PC-3 (cell line): ENCODE measurements around the gene KRTAP5-4. TPM values are rescaled to one million over a fixed set of nuclear protein-coding genes. Genes with fewer than 3 reads are reported as not detected.

Source experiments
- ATAC-seq: fragments of 200-7000 bp; cut with Tn5 transposase; 2 replicates; pipeline ENCODE4 v1.9.1; 2020; ENCODE audit warnings: mild to moderate bottlenecking, moderate library complexity
- BruUV-seq: library from RNA; stranded (reverse); fragments of 400-500 nt; replicated peaks from 2 replicates; lab custom pipeline; 2021; lab: Mats Ljungman, UMichigan
- CTCF ChIA-PET: fragments of 300-600 bp; sonication (Branson Sonifier 250); formaldehyde crosslinking; loops from one replicate; lab custom pipeline; 2022; ENCODE audit warnings: antibody characterized with exemption; lab: Charles Lee
- POLR2A ChIA-PET: fragments of 300-600 bp; sonication (Branson Sonifier 250); formaldehyde crosslinking; loops from one replicate; lab custom pipeline; 2022; ENCODE audit warnings: antibody characterized with exemption; ENCODE audit not compliant: unreplicated experiment; lab: Charles Lee
- DNase-seq: peaks from one replicate; pipeline ENCODE4 v3.0.0-alpha.2; 2015
- H2AFZ ChIP-seq: fragments of 300-600 bp; sonication (generic); 2 replicates; pipeline ENCODE4 v1.6.0; 2016; ENCODE audit warnings: antibody characterized with exemption, low read length
- H3F3A ChIP-seq: fragments of 300-600 bp; sonication (generic); one replicate; pipeline ENCODE4 v1.6.0; 2017; ENCODE audit warnings: antibody characterized with exemption, low read length, control low read depth, mild to moderate bottlenecking; ENCODE audit not compliant: unreplicated experiment
- H3K27ac ChIP-seq: fragments of 300-600 bp; sonication (generic); 2 replicates; pipeline ENCODE4 v1.5.1; 2016; ENCODE audit warnings: mild to moderate bottlenecking, low read length
- H3K27me3 ChIP-seq: fragments of 300-600 bp; sonication (generic); 2 replicates; pipeline ENCODE4 v1.6.1; 2016; ENCODE audit warnings: low read length, mixed read lengths
- H3K36me3 ChIP-seq: fragments of 300-600 bp; sonication (generic); 2 replicates; pipeline ENCODE4 v1.6.1; 2016; ENCODE audit warnings: low read depth, mixed run types, low read length, mixed read lengths
- H3K4me1 ChIP-seq: fragments of 300-600 bp; sonication (generic); 2 replicates; pipeline ENCODE4 v1.5.1; 2016; ENCODE audit warnings: low read length; ENCODE audit not compliant: insufficient read depth
- H3K4me2 ChIP-seq: fragments of 300-600 bp; sonication (generic); 2 replicates; pipeline ENCODE4 v1.6.0; 2016; ENCODE audit warnings: low read length
- H3K4me3 ChIP-seq: fragments of 300-600 bp; sonication (generic); 2 replicates; pipeline ENCODE4 v1.5.1; 2016; ENCODE audit warnings: mild to moderate bottlenecking, low read length, mixed read lengths
- H3K79me2 ChIP-seq: fragments of 300-600 bp; sonication (generic); 2 replicates; pipeline ENCODE4 v1.6.1; 2017; ENCODE audit warnings: low read length, mixed read lengths
- H3K9ac ChIP-seq: fragments of 300-600 bp; sonication (generic); 2 replicates; pipeline ENCODE4 v1.6.0; 2016; ENCODE audit warnings: mild to moderate bottlenecking, low read length
- H3K9me2 ChIP-seq: fragments of 300-600 bp; sonication (generic); replicated peaks from 2 replicates; pipeline ENCODE4 v1.6.1; 2016; ENCODE audit warnings: mixed run types, low read length, mixed read lengths
- H3K9me3 ChIP-seq: fragments of 300-600 bp; sonication (generic); 2 replicates; pipeline ENCODE4 v1.6.1; 2016; ENCODE audit warnings: low read length, mixed read lengths
- H4K20me1 ChIP-seq: fragments of 300-600 bp; sonication (generic); 2 replicates; pipeline ENCODE4 v1.6.1; 2016; ENCODE audit warnings: low read length, mixed read lengths
- EZH2 ChIP-seq: fragments of 300-600 bp; sonication (generic); IDR thresholded peaks from one replicate; pipeline ENCODE4 v1.6.1; 2017; ENCODE audit warnings: antibody characterized with exemption, mild to moderate bottlenecking, low read length; ENCODE audit not compliant: unreplicated experiment
- EZH2phosphoT487 ChIP-seq: fragments of 300-600 bp; sonication (generic); IDR thresholded peaks from 2 replicates; pipeline ENCODE4 v1.6.1; 2018; ENCODE audit warnings: mild to moderate bottlenecking, antibody characterized with exemption, low read length, borderline replicate concordance
- intact Hi-C: fragments of 100-400 bp; cut with micrococcal nuclease; formaldehyde crosslinking; loops from 2 replicates; pipeline ENCODE4 v1.9.0; 2023
- total RNA-seq: library from RNA; depleted of rRNA; stranded (reverse); fragments of >200 nt; gene quantifications from 2 replicates; pipeline ENCODE4 v1.2.3, GENCODE V29; 2014
- TF ChIP-seq, protein P1 (sequence below): fragments of 300-600 bp; sonication (generic); conservative IDR thresholded peaks from 2 replicates; pipeline ENCODE4 v1.5.1; 2017; ENCODE audit warnings: antibody characterized with exemption, low read depth, mild to moderate bottlenecking, low read length

KRTAP5-4 gene
- total RNA-seq, 1 experiment from 2014 or later: not detected

DNA sequence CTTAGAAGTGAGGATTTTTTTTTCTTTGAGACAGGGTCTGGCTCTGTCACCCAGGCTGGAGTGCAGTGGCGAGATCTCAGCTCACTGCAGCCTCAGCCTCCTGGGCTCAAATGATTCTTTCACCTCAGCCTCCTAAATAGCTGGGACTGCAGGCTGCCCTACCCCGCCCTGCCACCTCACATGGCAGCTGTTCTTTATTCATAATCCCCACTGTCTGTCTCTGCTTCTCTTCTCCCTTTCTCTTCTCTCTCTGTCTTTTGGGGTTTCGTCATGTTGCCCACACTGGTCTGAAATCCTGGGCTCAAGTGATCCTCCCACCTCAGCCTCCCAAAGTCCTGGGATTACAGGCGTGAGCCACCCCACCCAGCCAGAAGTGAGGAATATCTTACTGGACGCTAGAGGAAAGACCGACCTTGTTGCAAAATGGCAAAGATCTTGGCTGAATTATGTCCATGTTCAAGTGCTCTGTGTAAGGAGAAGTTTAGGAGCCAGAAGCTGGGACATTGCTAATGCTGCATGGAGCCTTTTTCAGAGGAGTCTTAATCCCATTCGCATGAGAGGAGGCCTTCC, 29.6 kb upstream of the KRTAP5-4 start:
- no peak for TF ChIP-seq EZH2
- TF ChIP-seq, protein P1, sequence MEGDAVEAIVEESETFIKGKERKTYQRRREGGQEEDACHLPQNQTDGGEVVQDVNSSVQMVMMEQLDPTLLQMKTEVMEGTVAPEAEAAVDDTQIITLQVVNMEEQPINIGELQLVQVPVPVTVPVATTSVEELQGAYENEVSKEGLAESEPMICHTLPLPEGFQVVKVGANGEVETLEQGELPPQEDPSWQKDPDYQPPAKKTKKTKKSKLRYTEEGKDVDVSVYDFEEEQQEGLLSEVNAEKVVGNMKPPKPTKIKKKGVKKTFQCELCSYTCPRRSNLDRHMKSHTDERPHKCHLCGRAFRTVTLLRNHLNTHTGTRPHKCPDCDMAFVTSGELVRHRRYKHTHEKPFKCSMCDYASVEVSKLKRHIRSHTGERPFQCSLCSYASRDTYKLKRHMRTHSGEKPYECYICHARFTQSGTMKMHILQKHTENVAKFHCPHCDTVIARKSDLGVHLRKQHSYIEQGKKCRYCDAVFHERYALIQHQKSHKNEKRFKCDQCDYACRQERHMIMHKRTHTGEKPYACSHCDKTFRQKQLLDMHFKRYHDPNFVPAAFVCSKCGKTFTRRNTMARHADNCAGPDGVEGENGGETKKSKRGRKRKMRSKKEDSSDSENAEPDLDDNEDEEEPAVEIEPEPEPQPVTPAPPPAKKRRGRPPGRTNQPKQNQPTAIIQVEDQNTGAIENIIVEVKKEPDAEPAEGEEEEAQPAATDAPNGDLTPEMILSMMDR: no peak
- no peak for TF ChIP-seq EZH2phosphoT487
- intact Hi-C loops: loop anchor here (5.0 kb wide), 1 partner anchor 41 kb away; no protein-coding TSS in a partner anchor
- no TSS peak for BruUV-seq
- CTCF ChIA-PET: interaction anchor here (0.5 kb wide), 1 partner anchor 181 kb away, joined by 5 read pairs; no protein-coding TSS in a partner anchor
- Histone ChIP-seq H3K27ac (no peak overlapping the region), H3K4me2 (no peak overlapping the region), H3K27me3 (0 out of 2 replicates have a peak, but pooled peaks cover 3% of the 10 kb centered on the region), H3K9ac (no peak overlapping the region), H3K36me3 (no peaks in the 10 kb centered on the region), H3K4me3 (no peak overlapping the region), H3K4me1 (no peaks in the 10 kb centered on the region), H3K9me2 (no peaks in the 10 kb centered on the region), H3F3A (no peaks in the 10 kb centered on the region), H4K20me1 (no peaks in the 10 kb centered on the region), H3K79me2 (no peaks in the 10 kb centered on the region), H2AFZ (no peak overlapping the region), H3K9me3 (no peaks in the 10 kb centered on the region)
- no peak for ATAC-seq
- no peak for DNase-seq
- POLR2A ChIA-PET: no interaction called here

DNA sequence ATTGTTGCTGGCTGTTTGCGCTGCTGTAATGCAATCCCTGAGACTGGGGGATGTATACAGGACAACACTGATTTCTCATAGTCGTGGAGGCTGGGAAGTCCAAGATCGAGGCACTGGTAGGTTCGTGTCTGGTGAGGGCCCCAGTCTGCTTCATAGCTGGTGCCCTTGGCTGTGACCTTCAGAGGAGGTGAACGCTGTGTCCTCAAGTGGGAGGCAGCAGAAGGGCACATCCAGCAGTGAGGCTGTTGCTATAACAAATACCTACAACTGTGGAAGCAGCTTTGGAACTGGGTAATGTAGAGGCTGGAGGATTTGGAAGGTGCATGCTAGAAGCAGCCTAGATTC, 29.0 kb upstream of the KRTAP5-4 start:
- CTCF ChIA-PET: interaction anchor here (0.5 to 1.1 kb wide), 2 partner anchors 182 to 501 kb away, joined by 4 to 5 read pairs; no protein-coding TSS in a partner anchor
- Histone ChIP-seq H3K4me3 (no peak overlapping the region), H4K20me1 (no peaks in the 10 kb centered on the region), H3K79me2 (no peaks in the 10 kb centered on the region), H3K27ac (no peak overlapping the region), H3K36me3 (no peaks in the 10 kb centered on the region), H3K27me3 (0 out of 2 replicates have a peak, but pooled peaks cover under 1% of the 10 kb centered on the region), H3K4me1 (no peaks in the 10 kb centered on the region), H3K9me2 (no peaks in the 10 kb centered on the region), H3F3A (no peaks in the 10 kb centered on the region), H3K4me2 (no peak overlapping the region), H3K9ac (no peak overlapping the region), H2AFZ (no peak overlapping the region), H3K9me3 (no peaks in the 10 kb centered on the region)
- TF ChIP-seq EZH2phosphoT487: no peak
- TF ChIP-seq, protein P1: no peak
- TF ChIP-seq EZH2: no peak
- no TSS peak for BruUV-seq
- ATAC-seq (no peak), DNase-seq (no peak)
- intact Hi-C loops: loop anchor here (5.0 kb wide), 1 partner anchor 41 kb away; no protein-coding TSS in a partner anchor
- POLR2A ChIA-PET: no interaction called here

DNA sequence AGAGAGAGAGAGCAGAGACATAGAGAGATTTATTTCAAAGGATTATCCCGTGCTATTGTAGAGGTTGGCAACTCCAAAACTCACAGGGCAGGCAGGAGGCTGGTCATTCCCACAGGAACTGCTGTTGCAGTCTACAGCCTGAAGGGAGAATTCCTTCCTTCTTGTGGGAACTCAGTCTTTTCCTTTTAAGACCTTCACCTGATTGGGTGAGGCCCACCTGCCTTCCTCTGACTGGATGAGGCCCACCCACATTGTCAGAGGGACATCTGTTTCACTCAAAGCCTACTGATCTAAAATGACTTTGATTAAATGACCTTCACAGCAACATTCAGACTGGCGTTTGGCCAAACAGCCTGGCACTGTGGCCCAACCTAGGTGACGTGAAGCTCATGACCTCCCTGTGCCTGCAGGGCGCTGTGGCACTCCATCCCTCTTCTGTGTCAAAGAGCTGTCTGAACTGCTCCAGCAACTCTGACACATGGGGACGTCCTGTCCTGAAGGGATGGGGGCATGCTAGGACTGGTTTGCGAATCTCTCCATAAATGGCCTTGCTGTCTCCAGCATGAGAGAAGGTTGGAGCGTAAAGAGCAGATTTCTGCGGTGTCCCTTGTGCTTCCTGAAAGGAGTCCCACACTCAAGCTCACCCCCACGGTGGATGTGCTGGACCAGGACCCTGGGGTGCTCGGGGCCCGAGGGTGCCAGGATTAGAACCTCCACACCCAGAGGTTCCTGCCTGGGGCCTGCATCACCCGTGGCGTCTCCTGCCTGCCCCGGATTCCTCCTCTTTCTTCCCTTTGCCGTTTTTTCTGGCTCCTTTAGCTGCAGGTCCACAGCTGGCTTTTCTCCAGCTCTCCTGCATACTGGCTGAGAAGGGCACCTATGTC, 28.3 kb upstream of the KRTAP5-4 start:
- no peaks in the 10 kb centered on the region for H3K79me2 ChIP-seq
- ChIA-PET POLR2A (no interaction called here), CTCF (interaction anchor here (1.1 kb wide), 1 partner anchor 501 kb away, joined by 4 read pairs; no protein-coding TSS in a partner anchor)
- H3K9ac ChIP-seq: no peak overlapping the region
- no peaks in the 10 kb centered on the region for H3K9me2 ChIP-seq
- no peak overlapping the region for H3K4me3 ChIP-seq
- H3K9me3 ChIP-seq: no peaks in the 10 kb centered on the region
- 0 out of 2 replicates have a peak, but pooled peaks cover 6% of the 10 kb centered on the region for H3K27me3 ChIP-seq
- H3K4me1 ChIP-seq: no peaks in the 10 kb centered on the region
- no peaks in the 10 kb centered on the region for H3F3A ChIP-seq
- intact Hi-C loops: loop anchor here (5.0 kb wide), 1 partner anchor 42 kb away; no protein-coding TSS in a partner anchor
- TF ChIP-seq, protein P1: no peak
- no peak for TF ChIP-seq EZH2phosphoT487
- no peak for TF ChIP-seq EZH2
- no peaks in the 10 kb centered on the region for H4K20me1 ChIP-seq
- BruUV-seq: no TSS peak
- no peak overlapping the region for H3K27ac ChIP-seq
- ATAC-seq: no peak
- no peaks in the 10 kb centered on the region for H3K36me3 ChIP-seq
- H3K4me2 ChIP-seq: no peak overlapping the region
- DNase-seq: no peak
- no peak overlapping the region for H2AFZ ChIP-seq
